H9 (cell line): ENCODE results near the gene KHK. TPM values are rescaled to one million over a fixed set of nuclear protein-coding genes. Genes with fewer than 3 reads are reported as not detected.

Source experiments
- DNase-seq: peaks from one replicate; pipeline ENCODE4 v3.0.0-alpha.2; 2017
- H2AFZ ChIP-seq: one replicate; pipeline ENCODE4 v1.6.1; 2013; ENCODE audit warnings: mild to moderate bottlenecking, low read length, control low read depth, moderate library complexity
- H2AK5ac ChIP-seq: 2 replicates; pipeline ENCODE4 v1.6.1; 2013; ENCODE audit warnings: low read length, control low read depth, mixed read lengths; ENCODE audit not compliant: insufficient read length
- H2BK120ac ChIP-seq: one replicate; pipeline ENCODE4 v1.6.1; 2013; ENCODE audit warnings: low read depth, mild to moderate bottlenecking, low read length, control low read depth, inconsistent platforms; ENCODE audit not compliant: poor library complexity, severe bottlenecking
- H2BK12ac ChIP-seq: 2 replicates; pipeline ENCODE4 v1.6.1; 2013; ENCODE audit warnings: low read length, control low read depth, mixed read lengths, low read depth; ENCODE audit not compliant: insufficient read length
- H2BK15ac ChIP-seq: 2 replicates; pipeline ENCODE4 v1.6.1; 2013; ENCODE audit warnings: low read depth, low read length, control low read depth
- H2BK20ac ChIP-seq: one replicate; pipeline ENCODE4 v1.6.1; 2013; ENCODE audit warnings: low read depth, mild to moderate bottlenecking, low read length, control low read depth, inconsistent platforms; ENCODE audit not compliant: poor library complexity, severe bottlenecking
- H2BK5ac ChIP-seq: 2 replicates; pipeline ENCODE4 v1.6.1; 2013; ENCODE audit warnings: low read length, control low read depth, mixed read lengths; ENCODE audit not compliant: insufficient read length
- H3K14ac ChIP-seq: 2 replicates; pipeline ENCODE4 v1.6.1; 2013; ENCODE audit warnings: low read length, control low read depth; ENCODE audit not compliant: insufficient read depth
- H3K18ac ChIP-seq: 2 replicates; pipeline ENCODE4 v1.6.1; 2013; ENCODE audit warnings: low read depth, mild to moderate bottlenecking, mixed read lengths, low read length, control low read depth; ENCODE audit not compliant: insufficient read length
- H3K23ac ChIP-seq: 2 replicates; pipeline ENCODE4 v1.6.1; 2013; ENCODE audit warnings: low read length, control low read depth, mixed read lengths, low read depth; ENCODE audit not compliant: insufficient read length
- H3K23me2 ChIP-seq: 2 replicates; pipeline ENCODE4 v1.6.1; 2013; ENCODE audit warnings: low read depth, mild to moderate bottlenecking, mixed read lengths, low read length, control low read depth; ENCODE audit not compliant: insufficient read length, poor library complexity, severe bottlenecking
- H3K27ac ChIP-seq: 2 replicates; pipeline ENCODE4 v1.5.1; 2013; ENCODE audit warnings: low read length, control low read depth, mixed read lengths, low read depth; ENCODE audit not compliant: insufficient read length
- H3K27me3 ChIP-seq: 2 replicates; pipeline ENCODE4 v1.6.1; 2013; ENCODE audit warnings: low read length, control low read depth, inconsistent platforms; ENCODE audit not compliant: insufficient read depth
- H3K4ac ChIP-seq: 2 replicates; pipeline ENCODE4 v1.6.1; 2013; ENCODE audit warnings: low read depth, mild to moderate bottlenecking, control low read depth, inconsistent platforms, low read length, moderate library complexity
- H3K4me1 ChIP-seq: 2 replicates; pipeline ENCODE4 v1.6.1; 2013; ENCODE audit warnings: low read length, control low read depth, inconsistent platforms; ENCODE audit not compliant: insufficient read depth
- H3K4me2 ChIP-seq: 2 replicates; pipeline ENCODE4 v1.6.1; 2013; ENCODE audit warnings: low read length, control low read depth, mixed read lengths; ENCODE audit not compliant: insufficient read length, insufficient read depth
- H3K56ac ChIP-seq: 2 replicates; pipeline ENCODE4 v1.6.1; 2013; ENCODE audit warnings: low read depth, mild to moderate bottlenecking, mixed read lengths, low read length, control low read depth; ENCODE audit not compliant: insufficient read length
- H3K79me1 ChIP-seq: 2 replicates; pipeline ENCODE4 v1.6.1; 2013; ENCODE audit warnings: low read depth, mild to moderate bottlenecking, moderate library complexity, low read length, control low read depth, inconsistent platforms; ENCODE audit not compliant: insufficient read depth, poor library complexity, severe bottlenecking
- H3K79me2 ChIP-seq: 2 replicates; pipeline ENCODE4 v1.6.1; 2013; ENCODE audit warnings: low read length, control low read depth, inconsistent platforms; ENCODE audit not compliant: insufficient read depth
- H3K9ac ChIP-seq: 2 replicates; pipeline ENCODE4 v1.6.1; 2013; ENCODE audit warnings: low read length, control low read depth, mixed read lengths; ENCODE audit not compliant: insufficient read length; ENCODE audit errors: extremely low read depth
- H3K9me3 ChIP-seq: one replicate; pipeline ENCODE4 v1.6.1; 2013; ENCODE audit warnings: low read depth, low read length, inconsistent platforms; ENCODE audit not compliant: control insufficient read depth
- H3T11ph ChIP-seq: one replicate; pipeline ENCODE4 v1.6.1; 2013; ENCODE audit warnings: mild to moderate bottlenecking, low read length, control low read depth, inconsistent platforms
- H4K20me1 ChIP-seq: one replicate; pipeline ENCODE4 v1.6.1; 2013; ENCODE audit not compliant: control insufficient read depth, insufficient read length, insufficient read depth
- H4K5ac ChIP-seq: 2 replicates; pipeline ENCODE4 v1.6.1; 2013; ENCODE audit warnings: low read depth, mild to moderate bottlenecking, mixed read lengths, low read length, control low read depth; ENCODE audit not compliant: insufficient read length
- H4K8ac ChIP-seq: replicated peaks from 2 replicates; pipeline ENCODE4 v1.6.1; 2013; ENCODE audit warnings: low read length, control low read depth, mixed read lengths, low read depth; ENCODE audit not compliant: insufficient read length
- H4K91ac ChIP-seq: 2 replicates; pipeline ENCODE4 v1.6.1; 2013; ENCODE audit warnings: low read depth, mild to moderate bottlenecking, moderate library complexity, mixed read lengths, low read length, control low read depth; ENCODE audit not compliant: insufficient read length
- H3K27ac Mint-ChIP-seq, 3 experiments: 2 replicates in 2 of 3; 3 replicates in 1 of 3; pipeline ENCODE4 v1.8.0; 2020 to 2021; ENCODE audit warnings: mixed read lengths in 3 of 3, mild to moderate bottlenecking in 1 of 3, moderate library complexity in 1 of 3
- H3K27me3 Mint-ChIP-seq: 2 replicates; pipeline ENCODE4 v1.8.0; 2021; ENCODE audit warnings: low read depth, mild to moderate bottlenecking, moderate library complexity, mixed read lengths
- H3K36me3 Mint-ChIP-seq, 3 experiments: 2 replicates in 2 of 3; 3 replicates in 1 of 3; pipeline ENCODE4 v1.8.0; 2020 to 2021; ENCODE audit warnings: low read depth in 3 of 3, mixed read lengths in 3 of 3; ENCODE audit not compliant: insufficient read depth in 1 of 3
- H3K4me1 Mint-ChIP-seq, 2 experiments: 2 replicates each; pipeline ENCODE4 v1.8.0; 2020; ENCODE audit warnings: mixed read lengths in 2 of 2
- H3K4me3 Mint-ChIP-seq, 2 experiments: 2 replicates in 1 of 2; 3 replicates in 1 of 2; pipeline ENCODE4 v1.8.0; 2020 to 2021; ENCODE audit warnings: mild to moderate bottlenecking in 2 of 2, mixed read lengths in 2 of 2, moderate library complexity in 1 of 2
- H3K9me3 Mint-ChIP-seq, 2 experiments: 2 replicates in 1 of 2; 3 replicates in 1 of 2; pipeline ENCODE4 v1.8.0; 2020; ENCODE audit warnings: mild to moderate bottlenecking in 2 of 2, mixed read lengths in 2 of 2, moderate library complexity in 1 of 2
- WGBS: extraction: QIAGEN DNeasy Blood & Tissue Kit; methylation state at CpG from one replicate; pipeline ENCODE4 v1.1.7; 2013; ENCODE audit warnings: missing lambda C conversion rate, low lambda C conversion rate, mixed read lengths; ENCODE audit not compliant: insufficient read length; ENCODE audit errors: extremely low coverage; 5-methylcytosine and 5-hydroxymethylcytosine counted together
- total RNA-seq: library from RNA; stranded (reverse); gene quantifications from 2 replicates; pipeline ENCODE4 v1.2.1, GENCODE V29; 2021
- TF ChIP-seq, protein P1 (sequence below): fragments of 200-600 bp; sonication (generic); conservative IDR thresholded peaks from 3 replicates; pipeline ENCODE4 v1.8.0; 2021; ENCODE audit warnings: antibody characterized with exemption, mild to moderate bottlenecking

KHK gene
- total RNA-seq, 1 experiment from 2014 or later, result 12.1 TPM

DNA sequence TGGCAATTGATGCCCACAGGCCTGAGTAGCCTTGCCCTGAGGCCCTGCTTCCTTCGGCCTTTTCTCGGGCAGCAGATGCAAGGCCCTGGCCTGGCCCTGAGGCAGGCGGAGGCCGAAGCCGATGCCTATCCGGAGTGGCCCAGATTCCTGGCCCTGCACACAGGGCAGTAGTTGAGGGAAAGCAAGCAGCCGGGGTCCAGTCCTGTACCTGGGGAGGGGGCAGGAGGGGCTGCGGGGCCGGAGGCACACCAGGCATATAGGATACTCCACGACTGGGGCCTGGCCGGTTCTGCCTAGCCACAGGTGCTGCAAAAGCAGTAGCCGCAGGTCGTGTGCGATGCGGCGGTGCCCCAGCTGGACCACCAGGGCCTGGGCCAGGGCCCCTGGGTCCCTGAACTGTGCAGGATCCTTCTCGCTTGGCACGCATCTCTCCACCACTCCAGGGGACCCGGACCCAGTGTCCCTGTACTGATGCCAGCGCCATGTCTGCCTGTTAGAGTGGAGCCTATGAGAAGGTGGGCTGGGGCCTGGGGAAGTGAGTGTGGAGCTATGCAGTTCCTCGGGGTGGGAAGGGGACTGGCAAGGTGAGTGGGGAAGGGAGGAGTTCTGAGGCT is 50.9 kb downstream of the KHK start:
- H3K27ac Mint-ChIP-seq, result no peak overlapping the region
- peaks cover 4% of the 10 kb centered on the region for H3K79me1 ChIP-seq
- no peak overlapping the region for H2BK120ac ChIP-seq
- no CpG with 5 or more reads among the region's 21 CpGs for WGBS
- H3K4me1 Mint-ChIP-seq, result peaks cover 10 to 11% of the 10 kb centered on the region in 2 experiments
- no peak overlapping the region for H4K5ac ChIP-seq
- no peak overlapping the region for H3K23ac ChIP-seq
- H3K27ac ChIP-seq, result no peak overlapping the region
- H2BK12ac ChIP-seq, result no peak overlapping the region
- no peaks in the 10 kb centered on the region for H3K9me3 Mint-ChIP-seq
- no peak overlapping the region for H2BK15ac ChIP-seq
- H3K4me3 Mint-ChIP-seq, result no peak overlapping the region
- no peak overlapping the region for H2AK5ac ChIP-seq
- DNase-seq, result no peak
- no peak overlapping the region for H3T11ph ChIP-seq
- no peak overlapping the region for H3K18ac ChIP-seq
- peaks cover 10% of the 10 kb centered on the region for H3K27me3 Mint-ChIP-seq
- H3K9me3 ChIP-seq, result no peaks in the 10 kb centered on the region
- H3K56ac ChIP-seq, result no peak overlapping the region
- H4K91ac ChIP-seq, result no peak overlapping the region
- H3K79me2 ChIP-seq, result peaks cover 2% of the 10 kb centered on the region; the same call in 1 of the 2 replicates
- no peak overlapping the region for H2BK20ac ChIP-seq
- no peaks in the 10 kb centered on the region for H3K27me3 ChIP-seq
- no peaks in the 10 kb centered on the region for H3K23me2 ChIP-seq
- TF ChIP-seq, protein P1, sequence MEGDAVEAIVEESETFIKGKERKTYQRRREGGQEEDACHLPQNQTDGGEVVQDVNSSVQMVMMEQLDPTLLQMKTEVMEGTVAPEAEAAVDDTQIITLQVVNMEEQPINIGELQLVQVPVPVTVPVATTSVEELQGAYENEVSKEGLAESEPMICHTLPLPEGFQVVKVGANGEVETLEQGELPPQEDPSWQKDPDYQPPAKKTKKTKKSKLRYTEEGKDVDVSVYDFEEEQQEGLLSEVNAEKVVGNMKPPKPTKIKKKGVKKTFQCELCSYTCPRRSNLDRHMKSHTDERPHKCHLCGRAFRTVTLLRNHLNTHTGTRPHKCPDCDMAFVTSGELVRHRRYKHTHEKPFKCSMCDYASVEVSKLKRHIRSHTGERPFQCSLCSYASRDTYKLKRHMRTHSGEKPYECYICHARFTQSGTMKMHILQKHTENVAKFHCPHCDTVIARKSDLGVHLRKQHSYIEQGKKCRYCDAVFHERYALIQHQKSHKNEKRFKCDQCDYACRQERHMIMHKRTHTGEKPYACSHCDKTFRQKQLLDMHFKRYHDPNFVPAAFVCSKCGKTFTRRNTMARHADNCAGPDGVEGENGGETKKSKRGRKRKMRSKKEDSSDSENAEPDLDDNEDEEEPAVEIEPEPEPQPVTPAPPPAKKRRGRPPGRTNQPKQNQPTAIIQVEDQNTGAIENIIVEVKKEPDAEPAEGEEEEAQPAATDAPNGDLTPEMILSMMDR, result no peak
- no peak overlapping the region for H2AFZ ChIP-seq
- H2BK5ac ChIP-seq, result no peak overlapping the region
- H3K14ac ChIP-seq, result no peak overlapping the region
- peaks cover 5 to 9% (median 9%) of the 10 kb centered on the region in 3 experiments for H3K36me3 Mint-ChIP-seq
- H3K4me2 ChIP-seq, result no peak overlapping the region
- no peaks in the 10 kb centered on the region for H3K4me1 ChIP-seq
- H3K4ac ChIP-seq, result no peak overlapping the region
- no peak overlapping the region for H3K9ac ChIP-seq
- no peaks in the 10 kb centered on the region for H4K20me1 ChIP-seq
- H4K8ac ChIP-seq, result no peak overlapping the region
